K562 (cell line): ENCODE measurements around the gene FAM83F. TPM values are rescaled to one million over a fixed set of nuclear protein-coding genes. Genes with fewer than 3 reads are reported as not detected.

ENCODE experiments used
- ATAC-seq: fragments of 200-7000 bp; cut with Tn5 transposase; 3 replicates; pipeline ENCODE4 v1.9.1; 2020; ENCODE audit warnings: moderate library complexity
- BruUV-seq: library from RNA; stranded (reverse); fragments of 400-500 nt; replicated peaks from 2 replicates; lab custom pipeline; 2021; lab: Mats Ljungman, UMichigan
- CTCF ChIA-PET: fragments of 300-600 bp; formaldehyde crosslinking; extraction: SDS; loops from one replicate; lab custom pipeline; 2021; ENCODE audit warnings: low intra/inter-chr PET ratio; lab: Yijun Ruan, JAX
- POLR2A ChIA-PET: fragments of 300-600, 350-650 bp; sonication (Branson Sonifier 250); formaldehyde crosslinking; extraction: SDS; loops from one replicate; lab custom pipeline; 2021; ENCODE audit warnings: antibody characterized with exemption, inconsistent platforms; lab: Yijun Ruan, JAX
- DNase-seq, 4 experiments: peaks; one replicate each; pipeline versions ENCODE4 v3.0.0 to v3.0.0-alpha.2; 2011 to 2018; ENCODE audit warnings: low spot score in 3 of 4, mixed read lengths in 3 of 4; ENCODE audit errors: extremely low read depth in 1 of 4
- FAIRE-seq: peaks from 2 replicates; lab custom pipeline; 2011; peaks lifted over from hg19 to GRCh38; lab: Jason Lieb, UNC
- H2AFZ ChIP-seq: 2 replicates; pipeline ENCODE4 v1.6.0; 2011; ENCODE audit warnings: low read depth, low read length, control low read depth, inconsistent platforms
- H3K27ac ChIP-seq: fragments of 200-600 bp; 3 replicates; pipeline ENCODE4 v1.8.0; 2011; ENCODE audit warnings: low read depth, mild to moderate bottlenecking, control low read depth, inconsistent platforms, low read length, moderate library complexity, mixed read lengths; ENCODE audit errors: extremely low read depth
- H3K27me3 ChIP-seq, 2 experiments: fragments of 300-600 bp in 1 of 2; 2 replicates in 1 of 2; 3 replicates in 1 of 2; pipeline versions ENCODE4 v1.6.0 to v1.8.0; 2011; ENCODE audit warnings: inconsistent platforms in 2 of 2, low read length in 2 of 2, mild to moderate bottlenecking in 1 of 2, mixed read lengths in 1 of 2, moderate library complexity in 1 of 2; ENCODE audit not compliant: control insufficient read depth in 2 of 2, insufficient read depth in 2 of 2
- H3K36me3 ChIP-seq: fragments of 300-600 bp; 3 replicates; pipeline ENCODE4 v1.8.0; 2011; ENCODE audit warnings: mild to moderate bottlenecking, low read length, inconsistent platforms; ENCODE audit not compliant: control insufficient read depth, insufficient read depth
- H3K4me1 ChIP-seq, 2 experiments: fragments of 200-600 bp in 1 of 2; replicated peaks in 1 of 2; 2 replicates in 1 of 2; 3 replicates in 1 of 2; pipeline versions ENCODE4 v1.5.1 to v1.8.0; 2011; ENCODE audit warnings: inconsistent platforms in 2 of 2, low read length in 2 of 2, mild to moderate bottlenecking in 1 of 2, mixed read lengths in 1 of 2, moderate library complexity in 1 of 2; ENCODE audit not compliant: control insufficient read depth in 2 of 2, insufficient read depth in 2 of 2
- H3K4me2 ChIP-seq: 2 replicates; pipeline ENCODE4 v1.6.1; 2011; ENCODE audit warnings: low read length, control low read depth, inconsistent platforms, mixed read lengths; ENCODE audit not compliant: insufficient read depth
- H3K4me3 ChIP-seq: fragments of 200-600 bp; sonication (generic), shearing (Covaris generic); 2 replicates; pipeline ENCODE4 v1.5.1; 2016; ENCODE audit warnings: control low read depth, inconsistent platforms
- H3K79me2 ChIP-seq: fragments of 200-600 bp; 3 replicates; pipeline ENCODE4 v1.8.0; 2011; ENCODE audit warnings: low read length, inconsistent platforms; ENCODE audit not compliant: control insufficient read depth, insufficient read depth
- H3K9ac ChIP-seq, 2 experiments: 2 replicates each; pipeline versions ENCODE4 v1.6.0 to v1.6.1; 2011; ENCODE audit warnings: low read depth in 2 of 2, low read length in 2 of 2, control low read depth in 1 of 2, inconsistent platforms in 1 of 2, mild to moderate bottlenecking in 1 of 2, mixed read lengths in 1 of 2; ENCODE audit not compliant: insufficient read depth in 1 of 2
- H3K9me1 ChIP-seq: one replicate; pipeline ENCODE4 v1.6.0; 2011; ENCODE audit warnings: inconsistent platforms, mild to moderate bottlenecking, low read length, moderate library complexity; ENCODE audit not compliant: control insufficient read depth, insufficient read depth
- H3K9me3 ChIP-seq: replicated peaks from 2 replicates; pipeline ENCODE4 v1.5.1; 2011; ENCODE audit warnings: low read depth, low read length, inconsistent platforms; ENCODE audit not compliant: control insufficient read depth, insufficient read depth
- H4K20me1 ChIP-seq: replicated peaks from 2 replicates; pipeline ENCODE4 v1.6.1; 2011; ENCODE audit warnings: low read length, inconsistent platforms, mixed read lengths; ENCODE audit not compliant: control insufficient read depth, insufficient read depth
- BCOR ChIP-seq: fragments of 450-650 bp; IDR thresholded peaks from 2 replicates; pipeline ENCODE4 v1.6.1; 2016
- CHD4 ChIP-seq: fragments of 200-600 bp; sonication (generic); IDR thresholded peaks from 3 replicates; pipeline ENCODE4 v1.6.1; 2012; ENCODE audit warnings: low read depth, mild to moderate bottlenecking, mixed read lengths, low read length, inconsistent platforms; ENCODE audit not compliant: insufficient read depth, insufficient replicate concordance, poor library complexity, severe bottlenecking
- CXXC5 ChIP-seq: fragments of 250-450 bp; sonication (Bioruptor Pico); IDR thresholded peaks from 2 replicates; pipeline ENCODE4 v1.8.0; 2022; ENCODE audit warnings: inconsistent platforms, mild to moderate bottlenecking, moderate library complexity
- DMBX1 ChIP-seq: fragments of 250-450 bp; sonication (Bioruptor Pico); IDR thresholded peaks from 2 replicates; pipeline ENCODE4 v1.8.0; 2022; ENCODE audit warnings: inconsistent platforms, mild to moderate bottlenecking, moderate library complexity, borderline replicate concordance
- EP400 ChIP-seq: fragments of 450-650 bp; IDR thresholded peaks from 2 replicates; pipeline ENCODE4 v1.6.1; 2017; ENCODE audit warnings: antibody characterized with exemption, mild to moderate bottlenecking, moderate library complexity
- L3MBTL2 ChIP-seq: fragments of 450-650 bp; IDR thresholded peaks from 2 replicates; pipeline ENCODE4 v1.6.1; 2016; ENCODE audit warnings: mild to moderate bottlenecking, moderate library complexity
- MYC ChIP-seq, 2 experiments: fragments of 250-450 bp in 1 of 2; sonication (Bioruptor Pico) in 1 of 2; IDR thresholded peaks; 2 replicates each; pipeline versions ENCODE4 v1.5.1 to v1.6.1; 2012 to 2021; ENCODE audit warnings: low read depth in 2 of 2, borderline replicate concordance in 1 of 2, improper control_type of control experiment in 1 of 2, low read length in 1 of 2, mild to moderate bottlenecking in 1 of 2, moderate library complexity in 1 of 2
- SMARCA4 ChIP-seq: fragments of 450-650 bp; IDR thresholded peaks from 2 replicates; pipeline ENCODE4 v1.6.1; 2016
- ZNF347 ChIP-seq: fragments of 450-650 bp; formaldehyde crosslinking; IDR thresholded peaks from 2 replicates; pipeline ENCODE4 v1.4.0; 2020; ENCODE audit warnings: low read depth, mild to moderate bottlenecking, moderate library complexity
- ZNF408 ChIP-seq: fragments of 250-450 bp; sonication (Bioruptor Pico); IDR thresholded peaks from 2 replicates; pipeline ENCODE4 v1.4.0; 2020; ENCODE audit warnings: low read depth, mild to moderate bottlenecking, moderate library complexity
- WGBS: fragments of 100-300 bp; shearing (Covaris generic); methylation state at CpG from one replicate; pipeline ENCODE4 v1.1.6; 2016; ENCODE audit warnings: low coverage, mixed read lengths; ENCODE audit not compliant: insufficient coverage; ENCODE audit errors: missing lambda C conversion rate; 5-methylcytosine and 5-hydroxymethylcytosine counted together
- in situ Hi-C: fragments of 300-500 bp; cut with MboI; formaldehyde crosslinking; loops from 4 replicates; pipeline ENCODE4 v1.15.0; 2018; ENCODE audit warnings: inconsistent platforms, mixed read lengths
- intact Hi-C: fragments of 100-400 bp; cut with micrococcal nuclease; formaldehyde crosslinking; loops from 2 replicates; pipeline ENCODE4 v1.14.2; 2022
- polyA plus RNA-seq, 8 experiments: library from polyadenylated mRNA; depleted of rRNA in 4 of 8; stranded (reverse) in 5 of 8; unstranded in 3 of 8; fragments of >200 nt; fragmentation: Nextera tagmentation in 2 of 8; fragmentation: Illumina TruSeq in 1 of 8; extraction: Ambion mirVana in 2 of 8; extraction: Trizol in 1 of 8; gene quantifications; 2 replicates each; pipeline versions ENCODE4 v1.2.1 to v1.2.3, GENCODE V29; 2011 to 2014; ENCODE audit warnings: inconsistent platforms in 1 of 8, missing spikeins in 1 of 8
- total RNA-seq, 7 experiments: library from RNA; depleted of rRNA in 6 of 7; stranded (reverse); fragments of >200 nt in 6 of 7; fragmentation: Illumina TruSeq in 2 of 7; extraction: Trizol in 2 of 7; gene quantifications; 2 replicates each; pipeline versions ENCODE4 v1.2.1 to v1.2.3, GENCODE V29; 2011 to 2021; ENCODE audit warnings: low replicate concordance in 1 of 7
- TF ChIP-seq, protein P1 (sequence below), 2 experiments: IDR thresholded peaks; 2 replicates each; pipeline ENCODE4 v1.6.1; 2011; ENCODE audit warnings: borderline replicate concordance in 1 of 2, control low read depth in 1 of 2, low read depth in 1 of 2, low read length in 1 of 2, mild to moderate bottlenecking in 1 of 2, mixed read lengths in 1 of 2, moderate library complexity in 1 of 2; ENCODE audit not compliant: insufficient read depth in 1 of 2, insufficient read length in 1 of 2, poor library complexity in 1 of 2, severe bottlenecking in 1 of 2; ENCODE audit errors: extremely low read depth in 1 of 2
- TF ChIP-seq, protein P2 (sequence below): sonication (generic); formaldehyde crosslinking; IDR thresholded peaks from 2 replicates; pipeline ENCODE4 v1.9.0; 2022; ENCODE audit warnings: mild to moderate bottlenecking, missing genetic modification reagents
- TF ChIP-seq, protein P3 (sequence below), 2 experiments: fragments of 450-650 bp; conservative IDR thresholded peaks; 2 replicates each; pipeline ENCODE4 v1.6.1; 2017; ENCODE audit warnings: mild to moderate bottlenecking in 2 of 2, moderate library complexity in 2 of 2
- TF ChIP-seq, protein P4 (sequence below): sonication (generic); formaldehyde crosslinking; IDR thresholded peaks from 2 replicates; pipeline ENCODE4 v1.8.1; 2023; ENCODE audit warnings: mild to moderate bottlenecking, missing genetic modification reagents

Gene FAM83F
- total and polyA plus RNA-seq, 9 of the 15 experiments (the other 6 are each of a cell fraction or from before 2014, with no cell fraction given), result under 0.01 to 0.13 (median 0.04) TPM; not detected in 1

DNA sequence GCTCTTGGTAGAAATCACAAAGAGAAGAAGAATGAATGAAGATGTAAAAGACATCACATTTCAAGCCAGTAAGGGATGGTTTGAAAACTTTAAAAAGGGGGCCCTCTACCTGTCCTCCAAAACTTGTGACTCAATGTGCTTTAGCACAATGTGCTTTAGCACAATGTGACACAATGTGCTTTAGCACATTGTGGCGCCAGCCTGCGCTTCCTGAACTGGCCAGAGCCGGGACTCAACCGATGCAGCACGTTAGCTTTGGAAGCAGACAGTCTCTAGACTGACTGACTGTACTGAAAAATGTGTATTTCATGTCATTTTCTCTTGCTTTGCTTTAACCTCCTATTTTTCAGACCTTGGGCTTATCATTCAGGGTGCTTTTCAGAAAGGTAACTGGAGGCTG is 63.5 kb downstream of the FAM83F start:
- H3K79me2 ChIP-seq, result peaks cover 11% of the 10 kb centered on the region
- FAIRE-seq (peak; percentile 48), ATAC-seq (peak; percentile 82), DNase-seq (peak in 2 of 4 experiments; percentile 34 to 66)
- in situ Hi-C loops (no loop called here), intact Hi-C loops (loop anchor here (5.0 kb wide), 1 partner anchor 119 kb away; the partner anchor contains the start of gene TNRC6B)
- 0 out of 4 replicates have a peak overlapping the region, but pooled peaks of 1 of the 2 experiments have one; percentile 4 for H3K9ac ChIP-seq
- no peaks in the 10 kb centered on the region for H3K36me3 ChIP-seq
- H3K27me3 ChIP-seq, result no peaks in the 10 kb centered on the region
- H3K4me3 ChIP-seq, result no peak overlapping the region
- peak overlapping the region; percentile 35; the same call in 1 of the 3 replicates for H3K27ac ChIP-seq
- H2AFZ ChIP-seq, result peak overlapping the region; percentile 46; the same call in 1 of the 2 replicates
- H4K20me1 ChIP-seq, result peaks cover 6% of the 10 kb centered on the region; the same call in 1 of the 2 replicates
- H3K4me1 ChIP-seq, result peaks cover 19 to 38% of the 10 kb centered on the region in 2 experiments
- H3K9me3 ChIP-seq, result no peaks in the 10 kb centered on the region
- no peak overlapping the region for H3K4me2 ChIP-seq
- WGBS, result 7% methylated on average over 5 of the region's 5 CpGs
- no peaks in the 10 kb centered on the region for H3K9me1 ChIP-seq
- BruUV-seq, result no TSS peak
- ChIA-PET POLR2A (interaction anchor here (0.9 to 1.0 kb wide), 2 partner anchors 12 to 13 kb away, joined by 4 to 5 read pairs; no protein-coding TSS in a partner anchor), CTCF (no interaction called here)
- TF ChIP-seq DMBX1 (0 out of 2 replicates have a peak, but pooled peaks have one; percentile 25), ZNF408 (CRISPR knock-in tag) (no peak), CXXC5 (CRISPR knock-in tag) (peak; percentile 26; the same call in 1 of the 2 replicates), MYC (IDR thresholded peaks at IDR 0.05; ENCODE audit: low read depth, low read length) (peak; percentile 55; the same call in 1 of the 2 replicates), MYC (CRISPR knock-in tag; IDR thresholded peaks at IDR 0.05; ENCODE audit: borderline replicate concordance, low read depth) (no peak), ZNF347 (CRISPR knock-in tag) (no peak), CHD4 (no peak), SMARCA4 (0 out of 2 replicates have a peak, but pooled peaks have one; percentile 14), EP400 (peak; percentile 18; the same call in 1 of the 2 replicates), L3MBTL2 (0 out of 2 replicates have a peak, but pooled peaks have one; percentile 28), BCOR (no peak)
- TF ChIP-seq, protein P1, sequence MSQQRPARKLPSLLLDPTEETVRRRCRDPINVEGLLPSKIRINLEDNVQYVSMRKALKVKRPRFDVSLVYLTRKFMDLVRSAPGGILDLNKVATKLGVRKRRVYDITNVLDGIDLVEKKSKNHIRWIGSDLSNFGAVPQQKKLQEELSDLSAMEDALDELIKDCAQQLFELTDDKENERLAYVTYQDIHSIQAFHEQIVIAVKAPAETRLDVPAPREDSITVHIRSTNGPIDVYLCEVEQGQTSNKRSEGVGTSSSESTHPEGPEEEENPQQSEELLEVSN (IDR thresholded peaks at IDR 0.05; ENCODE audit: borderline replicate concordance in 1 of 2, extremely low read depth in 1 of 2, insufficient read depth in 1 of 2, insufficient read length in 1 of 2, low read depth in 1 of 2, low read length in 1 of 2, poor library complexity in 1 of 2, severe bottlenecking in 1 of 2), result peak; percentile 44 to 68
- TF ChIP-seq, protein P2, sequence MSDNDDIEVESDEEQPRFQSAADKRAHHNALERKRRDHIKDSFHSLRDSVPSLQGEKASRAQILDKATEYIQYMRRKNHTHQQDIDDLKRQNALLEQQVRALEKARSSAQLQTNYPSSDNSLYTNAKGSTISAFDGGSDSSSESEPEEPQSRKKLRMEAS, result peak; percentile 62; the same call in 1 of the 2 replicates
- TF ChIP-seq, protein P3, sequence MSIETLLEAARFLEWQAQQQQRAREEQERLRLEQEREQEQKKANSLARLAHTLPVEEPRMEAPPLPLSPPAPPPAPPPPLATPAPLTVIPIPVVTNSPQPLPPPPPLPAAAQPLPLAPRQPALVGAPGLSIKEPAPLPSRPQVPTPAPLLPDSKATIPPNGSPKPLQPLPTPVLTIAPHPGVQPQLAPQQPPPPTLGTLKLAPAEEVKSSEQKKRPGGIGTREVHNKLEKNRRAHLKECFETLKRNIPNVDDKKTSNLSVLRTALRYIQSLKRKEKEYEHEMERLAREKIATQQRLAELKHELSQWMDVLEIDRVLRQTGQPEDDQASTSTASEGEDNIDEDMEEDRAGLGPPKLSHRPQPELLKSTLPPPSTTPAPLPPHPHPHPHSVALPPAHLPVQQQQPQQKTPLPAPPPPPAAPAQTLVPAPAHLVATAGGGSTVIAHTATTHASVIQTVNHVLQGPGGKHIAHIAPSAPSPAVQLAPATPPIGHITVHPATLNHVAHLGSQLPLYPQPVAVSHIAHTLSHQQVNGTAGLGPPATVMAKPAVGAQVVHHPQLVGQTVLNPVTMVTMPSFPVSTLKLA (conservative IDR thresholded peaks at IDR 0.05), result 0 out of 4 replicates have a peak, but pooled peaks of 1 of the 2 experiments have one; percentile 21
- TF ChIP-seq, protein P4, sequence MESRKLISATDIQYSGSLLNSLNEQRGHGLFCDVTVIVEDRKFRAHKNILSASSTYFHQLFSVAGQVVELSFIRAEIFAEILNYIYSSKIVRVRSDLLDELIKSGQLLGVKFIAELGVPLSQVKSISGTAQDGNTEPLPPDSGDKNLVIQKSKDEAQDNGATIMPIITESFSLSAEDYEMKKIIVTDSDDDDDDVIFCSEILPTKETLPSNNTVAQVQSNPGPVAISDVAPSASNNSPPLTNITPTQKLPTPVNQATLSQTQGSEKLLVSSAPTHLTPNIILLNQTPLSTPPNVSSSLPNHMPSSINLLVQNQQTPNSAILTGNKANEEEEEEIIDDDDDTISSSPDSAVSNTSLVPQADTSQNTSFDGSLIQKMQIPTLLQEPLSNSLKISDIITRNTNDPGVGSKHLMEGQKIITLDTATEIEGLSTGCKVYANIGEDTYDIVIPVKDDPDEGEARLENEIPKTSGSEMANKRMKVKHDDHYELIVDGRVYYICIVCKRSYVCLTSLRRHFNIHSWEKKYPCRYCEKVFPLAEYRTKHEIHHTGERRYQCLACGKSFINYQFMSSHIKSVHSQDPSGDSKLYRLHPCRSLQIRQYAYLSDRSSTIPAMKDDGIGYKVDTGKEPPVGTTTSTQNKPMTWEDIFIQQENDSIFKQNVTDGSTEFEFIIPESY (CRISPR knock-in tag), result peak; percentile 65
